ENCODE results near the gene SPEM3. TPM values are rescaled to one million over a fixed set of nuclear protein-coding genes. Genes with fewer than 3 reads are reported as not detected.
A peak's percentile ranks its signal among the peaks of the same experiment; 100 is the strongest.

SPEM3 gene
- total and polyA plus RNA-seq, 2 donors (not counting 3 experiments of a cell fraction or from before 2014, with no cell fraction given) = not detected

DNA sequence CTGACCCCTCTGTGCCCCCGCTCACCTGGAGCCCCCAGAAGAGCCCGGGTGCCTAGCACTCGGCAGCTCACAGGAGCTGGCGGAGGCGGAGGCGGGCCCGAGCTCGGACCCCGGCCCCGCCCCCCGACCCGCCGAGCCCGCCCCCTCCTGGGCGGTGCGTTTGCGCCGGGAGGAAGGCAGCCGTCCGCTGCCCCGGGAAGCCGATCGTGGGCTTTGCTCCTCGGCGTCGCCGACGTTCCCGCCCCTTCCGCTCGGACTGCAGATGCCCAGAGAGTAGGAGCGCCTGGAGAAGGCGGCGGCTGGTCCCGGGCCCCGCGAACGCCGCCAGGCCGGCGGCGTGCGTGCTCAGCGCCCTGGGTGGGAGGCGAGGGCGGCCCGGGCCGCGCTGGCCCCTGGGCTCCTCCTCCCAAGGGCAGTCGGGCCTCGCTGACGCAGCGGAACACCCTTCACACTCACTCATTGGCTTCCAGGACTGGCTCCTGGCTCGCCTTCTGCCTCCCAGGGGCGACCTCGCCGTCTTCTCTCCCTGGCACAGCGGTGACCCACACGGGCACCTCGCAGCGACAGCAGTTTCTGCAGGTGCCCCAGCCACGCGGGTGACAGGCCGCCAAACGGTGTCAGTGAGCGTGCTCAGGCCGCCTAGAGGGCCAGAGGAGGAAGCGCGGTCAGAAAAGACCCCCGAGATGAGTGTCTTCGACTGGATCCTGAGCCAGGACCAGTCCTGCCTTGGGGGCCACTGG is 34.0 kb upstream of the SPEM3 start, which contains the start of gene PLSCR3:
Gene PLSCR3, minus strand, starts transcription at position 74 of the 740 bp plus-strand sequence. CDS start 415 bp downstream, outside the sequence.
- dilution Hi-C loops (cut with MboI; ENCODE audit: extremely low pct_ligation_motif_present, low sequenced_read_pairs) = no loop called here
- POLR2A ChIA-PET = interaction anchor here (1.0 kb wide), 1 partner anchor 9 kb away, joined by 11 read pairs; the partner anchor contains the start of gene TMEM256
- peak; percentile 90 for TF ChIP-seq POLR2A (IDR thresholded peaks at IDR 0.05; ENCODE audit: low read depth, low read length)
- TF ChIP-seq, protein P1, sequence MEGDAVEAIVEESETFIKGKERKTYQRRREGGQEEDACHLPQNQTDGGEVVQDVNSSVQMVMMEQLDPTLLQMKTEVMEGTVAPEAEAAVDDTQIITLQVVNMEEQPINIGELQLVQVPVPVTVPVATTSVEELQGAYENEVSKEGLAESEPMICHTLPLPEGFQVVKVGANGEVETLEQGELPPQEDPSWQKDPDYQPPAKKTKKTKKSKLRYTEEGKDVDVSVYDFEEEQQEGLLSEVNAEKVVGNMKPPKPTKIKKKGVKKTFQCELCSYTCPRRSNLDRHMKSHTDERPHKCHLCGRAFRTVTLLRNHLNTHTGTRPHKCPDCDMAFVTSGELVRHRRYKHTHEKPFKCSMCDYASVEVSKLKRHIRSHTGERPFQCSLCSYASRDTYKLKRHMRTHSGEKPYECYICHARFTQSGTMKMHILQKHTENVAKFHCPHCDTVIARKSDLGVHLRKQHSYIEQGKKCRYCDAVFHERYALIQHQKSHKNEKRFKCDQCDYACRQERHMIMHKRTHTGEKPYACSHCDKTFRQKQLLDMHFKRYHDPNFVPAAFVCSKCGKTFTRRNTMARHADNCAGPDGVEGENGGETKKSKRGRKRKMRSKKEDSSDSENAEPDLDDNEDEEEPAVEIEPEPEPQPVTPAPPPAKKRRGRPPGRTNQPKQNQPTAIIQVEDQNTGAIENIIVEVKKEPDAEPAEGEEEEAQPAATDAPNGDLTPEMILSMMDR (IDR thresholded peaks at IDR 0.05; ENCODE audit: extremely low read depth in 1 of 2, insufficient read depth in 1 of 2, low read depth in 1 of 2, low read length in 2 of 2) = peak in 1 of 2 donors; percentile 55
- peak; percentile 98 for TF ChIP-seq POLR2AphosphoS5 (IDR thresholded peaks at IDR 0.05; ENCODE audit: insufficient read depth, low read depth, low read length)
- TF ChIP-seq EZH2 (IDR thresholded peaks at IDR 0.05; ENCODE audit: borderline replicate concordance, low read depth, low read length, severe bottlenecking) = no peak
- Histone ChIP-seq H3K9me3 (replicated peaks; ENCODE audit: control insufficient read depth, insufficient read depth, low read length) (no peaks in the 10 kb centered on the region), H2AFZ (ENCODE audit: low read depth, low read length) (peak within 1 kb of the TSS; percentile 51), H3K27ac (ENCODE audit: insufficient read depth, low read depth, low read length) (peak within 1 kb of the TSS; percentile 45), H3K36me3 (ENCODE audit: control insufficient read depth in 2 of 2, extremely low read depth in 1 of 2, insufficient read depth in 2 of 2, low read length in 2 of 2) (peaks cover 0 to 12% of the 10 kb centered on the region in 2 experiments), H4K20me1 (replicated peaks; ENCODE audit: control insufficient read depth, extremely low read depth, insufficient read depth, low read length) (no peaks in the 10 kb centered on the region), H3K9me1 (replicated peaks; ENCODE audit: control insufficient read depth, extremely low read depth, insufficient read depth, low read length) (no peaks in the 10 kb centered on the region), H3K4me2 (ENCODE audit: insufficient read depth, low read length) (peak within 1 kb of the TSS; percentile 45), H3K27me3 (ENCODE audit: control insufficient read depth in 2 of 2, insufficient read depth in 2 of 2, low read length in 2 of 2) (no peaks in the 10 kb centered on the region), H3K79me2 (ENCODE audit: control insufficient read depth, insufficient read depth, low read length) (no peaks in the 10 kb centered on the region), H3K4me3 (replicated peaks in 1 of 3; ENCODE audit: insufficient read depth in 1 of 3, low read depth in 1 of 3, low read length in 3 of 3) (peak within 1 kb of the TSS; percentile 58 to 93 (median 92)), H3K9ac (replicated peaks; ENCODE audit: extremely low read depth, insufficient read depth, low read length) (peak within 1 kb of the TSS; percentile 81), H3K4me1 (ENCODE audit: control insufficient read depth, extremely low read depth, insufficient read depth, low read length) (peaks cover 16% of the 10 kb centered on the region)
- CTCF ChIA-PET = interaction anchor here (0.6 to 2.3 kb wide), 8 partner anchors 9 to 166 kb away, joined by 3 to 11 read pairs (median 5); partner anchors contain the start of gene TMEM256
- DNase-seq (ENCODE audit: low read depth, low spot score) (peak; percentile 92), FAIRE-seq (peak; percentile 84)
- TSS peak; percentile 62 for BruUV-seq (replicated peaks)
- intact Hi-C loops (cut with micrococcal nuclease) = loop anchor here (1.0 to 5.0 kb wide), 5 partner anchors 10 to 166 kb away; partner anchors contain the start of genes POLR2A, SENP3, TMEM102 and TMEM256

Data from endothelial cell of umbilical vein (primary cell).